NCI-H2227 (cell line): Measurements from ENCODE around the gene GCSAM.
"Not testable (repeated sequence)": the region's sequence is repeated elsewhere in the genome, so short reads cannot be mapped to it uniquely, and the experiment has no call there.

ENCODE experiments used
- DNase-seq: peaks from one replicate; lab custom pipeline; 2025; ENCODE audit not compliant: unreplicated experiment; lab: John Stamatoyannopoulos, UW

Gene GCSAM

GRCh38 chr3:112074616-112075497, 58.2 kb downstream of the GCSAM start:
- no peak for DNase-seq

GRCh38 chr3:112074006-112074405, 59.0 kb downstream of the GCSAM start:
- DNase-seq, result no peak

GRCh38 chr3:112072387-112073060, 60.5 kb downstream of the GCSAM start:
- DNase-seq, result not testable (repeated sequence)
